Measurements from ENCODE around the gene RESP18.
"Not testable (repeated sequence)": the region's sequence is repeated elsewhere in the genome, so short reads cannot be mapped to it uniquely, and the experiment has no call there.

Gene RESP18

GRCh38 chr2:219323434-219323833, 9.1 kb downstream of the RESP18 start:
- Histone ChIP-seq H2AFZ (ENCODE audit: low read depth, low read length) (no peak overlapping the region), H3K4me1 (ENCODE audit: insufficient read depth, low read length) (peaks cover 18% of the 10 kb centered on the region), H4K20me1 (ENCODE audit: insufficient read depth, low read length) (peaks cover 3% of the 10 kb centered on the region; the same call in 1 of the 2 replicates), H3K36me3 (ENCODE audit: insufficient read depth, low read length) (no peaks in the 10 kb centered on the region), H3K79me2 (ENCODE audit: insufficient read depth, low read length) (no peaks in the 10 kb centered on the region), H3K27ac (ENCODE audit: low read length) (no peak overlapping the region), H3K27me3 (ENCODE audit: insufficient read depth, low read length, poor library complexity) (no peaks in the 10 kb centered on the region), H3K9me3 (ENCODE audit: insufficient read depth, low read length, severe bottlenecking) (no peaks in the 10 kb centered on the region), H3K4me3 (ENCODE audit: low read depth in 1 of 2, low read length in 2 of 2) (no peak overlapping the region), H3K9ac (ENCODE audit: low read depth, low read length) (no peak overlapping the region), H3K4me2 (ENCODE audit: insufficient read depth, low read length) (no peak overlapping the region)
- no peak for ATAC-seq (ENCODE audit: insufficient read depth, low read depth)
- TF ChIP-seq EZH2 (IDR thresholded peaks at IDR 0.05; ENCODE audit: borderline replicate concordance, low read depth, low read length, severe bottlenecking) (no peak), CTCF (IDR thresholded peaks at IDR 0.05; ENCODE audit: borderline replicate concordance, extremely low read depth, low read length, poor library complexity, severe bottlenecking) (no peak)
- no peak for DNase-seq

GRCh38 chr2:219314804-219315468, 17.6 kb downstream of the RESP18 start:
- Histone ChIP-seq H3K79me2 (ENCODE audit: insufficient read depth, low read length) (no peaks in the 10 kb centered on the region), H3K27me3 (ENCODE audit: insufficient read depth, low read length, poor library complexity) (no peaks in the 10 kb centered on the region), H3K4me2 (ENCODE audit: insufficient read depth, low read length) (peak overlapping the region; percentile 53; the same call in 1 of the 2 replicates), H3K9me3 (ENCODE audit: insufficient read depth, low read length, severe bottlenecking) (no peaks in the 10 kb centered on the region), H3K4me1 (ENCODE audit: insufficient read depth, low read length) (peaks cover 26% of the 10 kb centered on the region), H3K9ac (ENCODE audit: low read depth, low read length) (no peak overlapping the region), H3K4me3 (ENCODE audit: low read depth in 1 of 2, low read length in 2 of 2) (no peak overlapping the region), H3K36me3 (ENCODE audit: insufficient read depth, low read length) (no peaks in the 10 kb centered on the region), H3K27ac (ENCODE audit: low read length) (peak overlapping the region; percentile 72), H2AFZ (ENCODE audit: low read depth, low read length) (no peak overlapping the region), H4K20me1 (ENCODE audit: insufficient read depth, low read length) (no peaks in the 10 kb centered on the region)
- no peak for DNase-seq
- ATAC-seq (ENCODE audit: insufficient read depth, low read depth), result no peak
- TF ChIP-seq EZH2 (IDR thresholded peaks at IDR 0.05; ENCODE audit: borderline replicate concordance, low read depth, low read length, severe bottlenecking), result no peak
- no peak for TF ChIP-seq CTCF (IDR thresholded peaks at IDR 0.05; ENCODE audit: borderline replicate concordance, extremely low read depth, low read length, poor library complexity, severe bottlenecking)

- H2AFZ ChIP-seq (ENCODE audit: low read depth, low read length); H3K36me3 ChIP-seq (ENCODE audit: insufficient read depth, low read length); ATAC-seq (ENCODE audit: insufficient read depth, low read depth); H3K9me3 ChIP-seq (ENCODE audit: insufficient read depth, low read length, severe bottlenecking); H3K9ac ChIP-seq (ENCODE audit: low read depth, low read length); H3K27me3 ChIP-seq (ENCODE audit: insufficient read depth, low read length, poor library complexity); H3K79me2 ChIP-seq (ENCODE audit: insufficient read depth, low read length); DNase-seq; H4K20me1 ChIP-seq (ENCODE audit: insufficient read depth, low read length): not testable (repeated sequence)
- H3K4me3 ChIP-seq (ENCODE audit: low read depth in 1 of 2, low read length in 2 of 2), result peak overlapping the region in 1 of 2 experiments; percentile 53; a peak in 2 of 4 replicates
- H3K4me2 ChIP-seq (ENCODE audit: insufficient read depth, low read length), result peak overlapping the region; percentile 53; the same call in 1 of the 2 replicates
- peaks cover 26% of the 10 kb centered on the region for H3K4me1 ChIP-seq (ENCODE audit: insufficient read depth, low read length)
- peak overlapping the region; percentile 72 for H3K27ac ChIP-seq (ENCODE audit: low read length)
These were observed 19.8 kb downstream of the RESP18 start for GRCh38 chr2:219312683-219313263.

- Histone ChIP-seq H3K79me2 (ENCODE audit: insufficient read depth, low read length) (no peaks in the 10 kb centered on the region), H3K27me3 (ENCODE audit: insufficient read depth, low read length, poor library complexity) (peaks cover 7% of the 10 kb centered on the region), H3K4me2 (ENCODE audit: insufficient read depth, low read length) (no peak within 1 kb of the TSS), H4K20me1 (ENCODE audit: insufficient read depth, low read length) (peaks cover 8% of the 10 kb centered on the region), H3K9ac (ENCODE audit: low read depth, low read length) (no peak within 1 kb of the TSS), H3K36me3 (ENCODE audit: insufficient read depth, low read length) (no peaks in the 10 kb centered on the region), H3K9me3 (ENCODE audit: insufficient read depth, low read length, severe bottlenecking) (no peaks in the 10 kb centered on the region), H2AFZ (ENCODE audit: low read depth, low read length) (no peak within 1 kb of the TSS), H3K4me1 (ENCODE audit: insufficient read depth, low read length) (peaks cover 14% of the 10 kb centered on the region), H3K27ac (ENCODE audit: low read length) (no peak within 1 kb of the TSS), H3K4me3 (ENCODE audit: low read depth in 1 of 2, low read length in 2 of 2) (no peak within 1 kb of the TSS)
- ATAC-seq (ENCODE audit: insufficient read depth, low read depth), result no peak
- DNase-seq, result peak; percentile 1
- no peak for TF ChIP-seq EZH2 (IDR thresholded peaks at IDR 0.05; ENCODE audit: borderline replicate concordance, low read depth, low read length, severe bottlenecking)
- TF ChIP-seq CTCF (IDR thresholded peaks at IDR 0.05; ENCODE audit: borderline replicate concordance, extremely low read depth, low read length, poor library complexity, severe bottlenecking), result no peak
These were observed 23.3 kb downstream of the RESP18 start, which contains the start of gene PTPRN for GRCh38 chr2:219309278-219309677. PTPRN (minus strand) TSS chr2:219309401; CDS start chr2:219309332, 69 bp downstream.

All from DND-41 (cell line).